HepG2 (cell line): ENCODE measurements around the gene DDX53. TPM values are rescaled to one million over a fixed set of nuclear protein-coding genes. Genes with fewer than 3 reads are reported as not detected.

Experiments
- ATAC-seq: fragments of 200-7000 bp; cut with Tn5 transposase; 3 replicates; pipeline ENCODE4 v1.9.1; 2020; ENCODE audit warnings: mild to moderate bottlenecking, moderate library complexity
- BruUV-seq: library from RNA; stranded (reverse); fragments of 400-500 nt; replicated peaks from 2 replicates; lab custom pipeline; 2021; lab: Mats Ljungman, UMichigan
- CTCF ChIA-PET: fragments of 300-600 bp; formaldehyde crosslinking; extraction: SDS; loops from one replicate; lab custom pipeline; 2021; ENCODE audit warnings: low total read pairs, inconsistent platforms, low intra/inter-chr PET ratio; lab: Yijun Ruan, JAX
- POLR2A ChIA-PET: fragments of 350-600 bp; sonication (Branson Sonifier 250); formaldehyde crosslinking; loops from one replicate; lab custom pipeline; 2020; ENCODE audit warnings: antibody characterized with exemption, inconsistent platforms; lab: Yijun Ruan, JAX
- DNase-seq: peaks from one replicate; pipeline ENCODE4 v3.0.0-alpha.2; 2015; ENCODE audit warnings: low spot score
- FAIRE-seq: peaks from 3 replicates; lab custom pipeline; 2011; peaks lifted over from hg19 to GRCh38; lab: Jason Lieb, UNC
- H2AFZ ChIP-seq: one replicate; pipeline ENCODE4 v1.6.1; 2011; ENCODE audit warnings: low read length, inconsistent platforms
- H3K27ac ChIP-seq: fragments of 300-600 bp; 3 replicates; pipeline ENCODE4 v1.8.0; 2011; ENCODE audit warnings: mixed run types, mild to moderate bottlenecking, mixed read lengths, low read length, inconsistent platforms; ENCODE audit not compliant: insufficient read depth; ENCODE audit errors: extremely low read length
- H3K27me3 ChIP-seq, 2 experiments: fragments of 200-600 bp in 1 of 2; 2 replicates in 1 of 2; 3 replicates in 1 of 2; pipeline versions ENCODE4 v1.6.0 to v1.8.0; 2011; ENCODE audit warnings: low read length in 2 of 2, mild to moderate bottlenecking in 2 of 2, moderate library complexity in 2 of 2, inconsistent platforms in 1 of 2; ENCODE audit not compliant: insufficient read depth in 2 of 2, control insufficient read depth in 1 of 2
- H3K36me3 ChIP-seq, 2 experiments: fragments of 200-600 bp in 1 of 2; replicated peaks in 1 of 2; 2 replicates in 1 of 2; 3 replicates in 1 of 2; pipeline versions ENCODE4 v1.5.1 to v1.8.0; 2011; ENCODE audit warnings: low read length in 2 of 2, inconsistent platforms in 1 of 2; ENCODE audit not compliant: insufficient read depth in 2 of 2, control insufficient read depth in 1 of 2
- H3K4me1 ChIP-seq: 2 replicates; pipeline ENCODE4 v1.5.1; 2012; ENCODE audit warnings: low read length, inconsistent platforms; ENCODE audit not compliant: insufficient read depth
- H3K4me2 ChIP-seq: 2 replicates; pipeline ENCODE4 v1.6.0; 2011; ENCODE audit warnings: low read depth, low read length, inconsistent platforms
- H3K4me3 ChIP-seq, 3 experiments: fragments of 200-600 bp in 1 of 3; sonication (generic), shearing (Covaris generic) in 1 of 3; replicated peaks in 1 of 3; 2 replicates each; pipeline ENCODE4 v1.5.1; 2011 to 2016; ENCODE audit warnings: low read length in 3 of 3, inconsistent platforms in 2 of 3, low read depth in 2 of 3, mild to moderate bottlenecking in 2 of 3, control low read depth in 1 of 3, mixed read lengths in 1 of 3; ENCODE audit not compliant: insufficient read depth in 1 of 3
- H3K79me2 ChIP-seq: one replicate; pipeline ENCODE4 v1.6.1; 2011; ENCODE audit warnings: low read length, inconsistent platforms; ENCODE audit not compliant: insufficient read depth
- H3K9ac ChIP-seq: 2 replicates; pipeline ENCODE4 v1.6.0; 2011; ENCODE audit warnings: mild to moderate bottlenecking, low read depth, low read length, inconsistent platforms; ENCODE audit not compliant: insufficient read depth
- H3K9me3 ChIP-seq: 2 replicates; pipeline ENCODE4 v1.5.1; 2012; ENCODE audit warnings: mild to moderate bottlenecking, low read length
- H4K20me1 ChIP-seq: 2 replicates; pipeline ENCODE4 v1.6.0; 2011; ENCODE audit warnings: inconsistent platforms, mild to moderate bottlenecking, low read length, moderate library complexity; ENCODE audit not compliant: insufficient read depth
- ATF7 ChIP-seq, 2 experiments: fragments of 450-650 bp in 1 of 2; sonication (generic) in 1 of 2; formaldehyde crosslinking in 1 of 2; IDR thresholded peaks; 2 replicates each; pipeline versions ENCODE4 v1.4.0 to v1.6.1; 2016 to 2020; ENCODE audit warnings: antibody characterized with exemption in 1 of 2, mild to moderate bottlenecking in 1 of 2, missing genetic modification reagents in 1 of 2
- CREB1 ChIP-seq, 2 experiments: fragments of 450-650 bp in 1 of 2; IDR thresholded peaks; 2 replicates each; pipeline ENCODE4 v1.6.1; 2016 to 2017; ENCODE audit warnings: control low read depth in 1 of 2, mild to moderate bottlenecking in 1 of 2, missing compliant biosample characterization in 1 of 2, missing genetic modification characterization in 1 of 2
- CTCF ChIP-seq: sonication (generic); formaldehyde crosslinking; IDR thresholded peaks from 2 replicates; pipeline ENCODE4 v1.5.0; 2020; ENCODE audit warnings: mild to moderate bottlenecking, missing genetic modification reagents, moderate library complexity
- IKZF5 ChIP-seq: IDR thresholded peaks from 2 replicates; pipeline ENCODE4 v1.6.1; 2018; ENCODE audit warnings: missing genetic modification reagents, mild to moderate bottlenecking, missing compliant biosample characterization
- MXD4 ChIP-seq: IDR thresholded peaks from 2 replicates; pipeline ENCODE4 v1.6.1; 2016; ENCODE audit warnings: mild to moderate bottlenecking, missing biosample characterization, missing genetic modification reagents
- TBL1XR1 ChIP-seq: fragments of 150-350 bp; IDR thresholded peaks from 2 replicates; pipeline ENCODE4 v1.6.1; 2014; ENCODE audit warnings: borderline replicate concordance, low read length; ENCODE audit not compliant: partially characterized antibody
- ZNF10 ChIP-seq: sonication (generic); formaldehyde crosslinking; IDR thresholded peaks from 2 replicates; pipeline ENCODE4 v1.4.0; 2020; ENCODE audit warnings: mild to moderate bottlenecking, low read depth, missing genetic modification reagents, borderline replicate concordance
- ZNF274 ChIP-seq: sonication (generic); formaldehyde crosslinking; IDR thresholded peaks from 2 replicates; pipeline ENCODE4 v1.5.1; 2020; ENCODE audit warnings: mild to moderate bottlenecking, missing genetic modification reagents
- WGBS: methylation state at CpG from one replicate; pipeline ENCODE4 v1.1.6; 2017; ENCODE audit warnings: low lambda C conversion rate; 5-methylcytosine and 5-hydroxymethylcytosine counted together
- in situ Hi-C: cut with HindIII; loops from 2 replicates; pipeline ENCODE4 v1.10.0; 2017; ENCODE audit warnings: low pct_unique_long_range_greater_than_20kb; ENCODE audit not compliant: extremely low pct_ligation_motif_present
- intact Hi-C: fragments of 100-400 bp; cut with micrococcal nuclease; formaldehyde crosslinking; loops from one replicate; pipeline ENCODE4 v1.10.0; 2022; ENCODE audit not compliant: unreplicated experiment
- polyA plus RNA-seq, 8 experiments: library from polyadenylated mRNA; depleted of rRNA in 3 of 8; stranded (reverse) in 7 of 8; unstranded in 1 of 8; fragments of >200 nt; fragmentation: Illumina TruSeq in 4 of 8; extraction: Trizol in 4 of 8; gene quantifications; 2 replicates each; pipeline versions ENCODE4 v1.2.1 to v1.2.3, GENCODE V29; 2011 to 2016; ENCODE audit warnings: low read depth in 4 of 8, missing spikeins in 1 of 8, mixed read lengths in 1 of 8; ENCODE audit not compliant: insufficient read depth in 1 of 8
- total RNA-seq, 5 experiments: library from RNA; depleted of rRNA; stranded (reverse); fragments of >200 nt; fragmentation: Illumina TruSeq; extraction: Trizol; gene quantifications; 2 replicates each; pipeline ENCODE4 v1.2.3, GENCODE V29; 2016; ENCODE audit warnings: low read depth in 1 of 5

Gene DDX53
- total and polyA plus RNA-seq, 2 of the 13 experiments (the other 11 are each of a cell fraction or from before 2014, with no cell fraction given) = not detected

DNA sequence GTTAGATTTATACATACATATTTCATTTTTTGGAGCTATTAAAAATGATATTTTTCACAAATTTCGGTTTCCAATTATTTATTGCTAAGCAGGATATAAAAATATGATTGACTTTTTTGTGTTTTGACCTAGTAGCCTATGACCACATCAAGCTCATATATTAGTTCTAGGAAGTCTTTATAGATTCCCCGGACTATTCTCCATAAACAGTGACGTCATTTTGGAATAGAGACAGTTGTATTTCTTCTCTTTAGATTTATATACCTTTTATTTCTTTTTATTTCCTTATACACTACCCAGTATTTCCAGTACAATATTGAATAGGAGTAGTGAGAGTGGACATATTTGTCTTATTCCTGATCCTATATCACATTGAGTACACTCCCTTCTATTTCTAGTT, 31.8 kb downstream of the DDX53 start:
- Histone ChIP-seq H3K4me2 (no peak overlapping the region), H4K20me1 (no peaks in the 10 kb centered on the region), H3K9ac (no peak overlapping the region), H2AFZ (no peak overlapping the region), H3K4me3 (no peak overlapping the region), H3K9me3 (no peaks in the 10 kb centered on the region), H3K27ac (no peak overlapping the region), H3K36me3 (no peaks in the 10 kb centered on the region), H3K79me2 (no peaks in the 10 kb centered on the region), H3K4me1 (no peaks in the 10 kb centered on the region), H3K27me3 (no peaks in the 10 kb centered on the region)
- no peak for DNase-seq
- ChIA-PET POLR2A (no interaction called here), CTCF (no interaction called here)
- intact Hi-C loops = no loop called here
- FAIRE-seq = no peak
- TF ChIP-seq CREB1 (IDR thresholded peaks at IDR 0.05) = peak; percentile 84
- TF ChIP-seq CREB1 (CRISPR knock-in tag; IDR thresholded peaks at IDR 0.05) = no peak
- no peak for TF ChIP-seq IKZF5 (CRISPR knock-in tag)
- TF ChIP-seq ATF7 (IDR thresholded peaks at IDR 0.05) = peak; percentile 93
- TF ChIP-seq ATF7 (CRISPR knock-in tag; IDR thresholded peaks at IDR 0.05) = no peak
- WGBS = 1% methylated on average over 3 of the region's 3 CpGs
- BruUV-seq = no TSS peak
- no peak for ATAC-seq
- in situ Hi-C loops = no loop called here

DNA sequence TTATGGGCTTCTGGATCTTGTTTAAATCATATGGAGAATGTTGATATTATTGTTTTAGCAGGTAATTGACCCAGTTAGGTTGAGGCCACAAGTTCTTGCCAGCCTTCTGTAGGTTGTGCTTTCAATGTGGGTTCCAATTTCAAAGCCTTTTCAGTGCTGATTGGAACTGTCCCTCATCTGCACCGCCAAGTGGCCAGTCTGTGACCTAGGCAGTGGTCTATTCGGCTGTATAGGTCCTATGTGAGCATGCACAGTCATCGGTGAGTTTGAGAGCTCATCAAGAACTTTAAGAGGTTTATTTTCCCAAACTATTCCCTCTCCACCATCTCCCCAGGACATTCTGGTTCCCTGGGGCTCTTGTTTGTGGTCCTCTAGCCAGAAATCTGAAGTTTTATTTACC, 35.7 kb downstream of the DDX53 start:
- Histone ChIP-seq H3K27me3 (no peaks in the 10 kb centered on the region), H3K36me3 (no peaks in the 10 kb centered on the region), H3K9me3 (no peaks in the 10 kb centered on the region), H3K27ac (no peak overlapping the region), H3K79me2 (no peaks in the 10 kb centered on the region), H3K4me1 (no peaks in the 10 kb centered on the region), H3K4me3 (no peak overlapping the region), H3K4me2 (no peak overlapping the region), H3K9ac (no peak overlapping the region), H4K20me1 (no peaks in the 10 kb centered on the region), H2AFZ (no peak overlapping the region)
- no TSS peak for BruUV-seq
- CTCF ChIA-PET = no interaction called here
- intact Hi-C loops = no loop called here
- FAIRE-seq (peak; percentile 48), DNase-seq (no peak), ATAC-seq (peak; percentile 61; the same call in 2 of the 3 replicates)
- no CpG with 5 or more reads among the region's 3 CpGs for WGBS
- POLR2A ChIA-PET = no interaction called here
- in situ Hi-C loops = no loop called here
- TF ChIP-seq ZNF274 (CRISPR knock-in tag) (no peak), MXD4 (CRISPR knock-in tag) (no peak), CTCF (0 out of 2 replicates have a peak, but pooled peaks have one; percentile 17), ZNF10 (CRISPR knock-in tag) (no peak), TBL1XR1 (no peak)
